HG03378 (cell line): Measurements from ENCODE around the gene C6orf132.
"Not testable (repeated sequence)": the region's sequence is repeated elsewhere in the genome, so short reads cannot be mapped to it uniquely, and the experiment has no call there.

Experiments used
- ATAC-seq: cut with Tn5 transposase; IDR thresholded peaks from one replicate; pipeline ENCODE4 v1.9.1; 2021; ENCODE audit warnings: mild to moderate bottlenecking, moderate library complexity; ENCODE audit not compliant: unreplicated experiment

Gene C6orf132, protein sequence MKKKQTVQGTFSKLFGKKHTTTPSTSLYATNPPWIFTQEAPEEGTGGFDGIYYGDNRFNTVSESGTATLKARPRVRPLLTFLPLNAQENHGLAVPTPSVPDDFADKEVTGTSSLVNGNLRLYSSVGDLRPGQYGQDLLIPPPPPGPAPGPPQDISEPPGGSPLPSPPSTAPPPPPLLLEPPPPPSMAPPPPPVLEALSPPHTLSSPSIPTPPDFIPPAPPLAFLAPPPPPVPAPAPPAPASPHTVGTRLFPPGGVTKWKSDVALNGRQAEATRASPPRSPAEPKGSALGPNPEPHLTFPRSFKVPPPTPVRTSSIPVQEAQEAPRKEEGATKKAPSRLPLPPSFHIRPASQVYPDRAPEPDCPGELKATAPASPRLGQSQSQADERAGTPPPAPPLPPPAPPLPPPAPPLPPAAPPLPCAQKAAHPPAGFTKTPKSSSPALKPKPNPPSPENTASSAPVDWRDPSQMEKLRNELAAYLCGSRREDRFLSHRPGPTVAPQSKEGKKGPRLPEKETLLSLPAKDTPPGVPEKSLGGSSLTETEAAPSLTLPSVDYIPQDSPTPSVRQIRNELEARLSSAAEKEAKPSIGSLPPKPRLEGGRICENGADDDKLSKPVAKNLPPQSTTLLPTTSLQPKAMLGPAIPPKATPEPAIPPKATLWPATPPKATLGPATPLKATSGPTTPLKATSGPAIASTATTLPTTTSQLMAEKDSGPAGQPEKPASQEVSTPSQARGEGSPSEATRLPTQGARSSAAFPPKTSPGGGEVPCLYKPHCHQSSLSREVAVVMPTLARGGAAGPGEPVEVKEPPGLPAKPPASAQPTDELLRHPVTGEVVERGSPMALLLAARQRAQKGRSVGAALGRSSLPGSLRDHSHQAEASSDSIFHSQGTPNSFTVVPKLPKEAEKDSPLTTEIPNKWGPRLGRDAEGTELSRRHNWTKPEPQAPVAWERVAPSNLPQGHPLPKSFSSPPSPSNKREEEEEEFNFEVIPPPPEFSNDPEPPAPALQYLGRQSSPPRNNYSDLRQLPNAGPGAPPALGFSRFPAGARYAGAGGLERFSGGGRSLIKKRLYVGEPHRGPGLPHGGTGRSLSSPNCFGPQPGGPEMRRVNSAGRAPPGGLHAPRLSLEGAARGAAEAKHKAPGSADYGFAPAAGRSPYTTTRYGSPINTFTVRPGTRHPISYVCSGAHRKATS

DNA sequence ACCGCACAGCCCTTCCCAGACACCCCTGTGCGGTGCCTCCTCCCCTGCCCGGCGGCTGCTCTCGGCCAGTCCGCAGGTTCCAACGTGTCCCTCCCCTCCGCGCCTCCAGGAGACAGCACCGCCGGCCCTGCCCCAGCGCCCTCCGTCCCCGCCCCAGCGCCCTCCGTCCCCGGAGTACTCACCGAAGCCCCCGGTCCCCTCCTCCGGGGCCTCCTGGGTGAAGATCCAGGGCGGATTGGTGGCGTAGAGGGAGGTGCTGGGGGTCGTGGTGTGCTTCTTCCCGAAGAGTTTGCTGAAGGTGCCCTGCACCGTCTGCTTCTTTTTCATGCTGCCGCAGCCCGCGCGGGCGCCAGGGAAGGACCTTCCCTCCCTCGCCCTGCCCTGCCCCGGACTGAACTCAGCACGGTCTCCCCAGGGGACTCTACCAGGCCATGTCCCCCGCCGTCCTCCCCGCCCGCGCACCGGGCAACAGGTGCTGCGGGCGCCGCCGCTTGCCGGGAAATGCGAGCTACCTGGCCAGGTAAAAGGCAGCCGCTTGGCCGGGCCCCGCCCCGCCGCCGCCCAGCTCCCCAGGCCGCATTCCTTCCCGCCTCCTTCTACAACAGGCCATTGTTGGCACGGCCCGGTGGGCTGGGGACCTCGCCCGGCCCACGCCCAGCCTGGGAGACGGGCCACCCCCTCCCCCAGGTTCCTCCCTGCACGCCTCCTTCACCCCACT is at the start of gene C6orf132:
C6orf132 (minus strand) TSS at position 503 of the 718 bp plus-strand sequence; CDS start at position 327, 176 bp downstream.
- ATAC-seq = no peak

DNA sequence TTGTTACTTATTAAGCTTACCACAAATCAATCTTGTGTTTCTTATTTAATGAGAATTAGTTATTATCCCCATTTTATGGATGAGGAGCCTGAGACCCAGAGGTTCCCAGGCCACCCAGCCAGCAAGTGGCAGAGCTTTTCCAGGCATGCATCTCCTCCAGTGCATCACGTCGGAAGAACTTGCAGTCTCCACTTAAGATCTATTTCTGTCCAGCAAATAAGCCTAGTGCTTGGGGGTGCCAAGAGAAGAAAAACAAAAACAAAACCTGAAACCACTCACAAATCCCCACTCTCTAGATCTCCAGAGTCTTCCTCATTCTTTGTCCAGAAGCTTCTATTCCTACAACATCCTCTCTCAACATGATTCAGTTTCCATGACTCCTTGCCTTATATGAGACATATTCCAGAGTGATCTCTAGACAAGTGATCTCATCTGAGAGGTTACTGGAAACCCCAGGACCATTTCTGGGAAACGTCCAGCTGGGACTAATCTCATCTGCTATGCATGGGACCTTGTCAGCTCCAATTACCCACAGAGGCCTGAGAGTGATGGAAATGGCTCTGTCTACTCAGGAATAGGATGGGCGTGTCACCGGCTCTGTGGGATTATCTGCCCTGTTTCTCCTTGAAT is 48.2 kb upstream of the C6orf132 start:
- no peak for ATAC-seq

DNA sequence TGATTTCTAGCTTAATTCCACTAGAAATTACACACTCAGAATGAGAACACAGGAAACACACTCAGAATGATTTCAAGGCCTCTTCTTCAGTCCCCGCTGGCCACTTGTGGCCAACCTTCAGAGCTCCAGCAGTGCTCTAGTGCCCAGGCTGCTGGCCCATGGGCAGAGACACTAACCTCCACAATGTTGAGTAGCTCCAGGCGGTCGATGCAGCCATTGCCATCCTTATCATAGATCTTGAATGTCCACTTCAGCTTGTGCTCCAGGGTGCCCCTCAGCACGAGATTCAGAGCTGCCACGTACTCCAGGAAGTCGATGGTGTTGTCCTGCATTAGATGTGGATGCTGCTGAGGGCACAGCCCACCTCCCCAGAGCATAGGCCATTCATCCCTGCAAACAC is 46.0 kb upstream of the C6orf132 start:
- ATAC-seq = no peak

DNA sequence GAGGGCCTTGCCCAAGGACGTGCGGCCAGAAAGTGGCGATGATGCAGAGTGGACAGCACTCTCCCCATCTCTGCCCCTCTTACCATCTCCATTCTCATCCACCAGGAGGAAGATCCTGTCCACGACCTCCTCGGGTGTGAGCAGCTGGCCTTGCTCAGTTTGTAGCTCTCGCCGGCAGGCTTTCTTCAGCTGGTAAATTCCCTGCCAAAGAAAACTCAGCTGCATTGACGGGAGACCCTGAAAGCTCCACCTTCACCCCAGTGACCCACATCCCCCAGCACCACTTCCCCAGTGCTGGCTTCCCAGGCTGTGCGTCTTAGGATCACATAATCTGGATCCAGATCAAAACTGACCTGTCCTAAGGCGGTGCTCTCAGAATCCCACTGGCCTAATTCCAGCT is 43.2 kb upstream of the C6orf132 start:
- no peak for ATAC-seq

DNA sequence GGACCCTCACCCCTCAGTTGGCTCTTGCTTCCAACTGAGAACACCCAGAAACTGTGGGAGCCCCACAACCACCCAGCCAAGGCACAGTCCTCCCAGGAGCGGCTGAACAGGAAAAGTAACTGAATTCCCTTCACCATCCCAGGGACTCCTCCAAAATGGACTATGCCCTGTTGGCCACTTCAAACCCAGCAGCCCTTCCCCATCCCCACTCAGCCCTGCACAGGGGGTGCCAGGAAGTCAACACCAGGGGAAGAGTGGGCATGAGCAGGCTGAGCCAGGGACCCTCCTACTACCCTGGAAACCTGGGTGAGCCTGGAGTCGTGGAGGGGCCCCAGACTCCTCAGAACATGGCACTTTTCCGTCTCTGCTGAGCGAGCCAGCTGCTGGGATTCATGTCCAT is 42.1 kb upstream of the C6orf132 start:
- ATAC-seq = no peak

DNA sequence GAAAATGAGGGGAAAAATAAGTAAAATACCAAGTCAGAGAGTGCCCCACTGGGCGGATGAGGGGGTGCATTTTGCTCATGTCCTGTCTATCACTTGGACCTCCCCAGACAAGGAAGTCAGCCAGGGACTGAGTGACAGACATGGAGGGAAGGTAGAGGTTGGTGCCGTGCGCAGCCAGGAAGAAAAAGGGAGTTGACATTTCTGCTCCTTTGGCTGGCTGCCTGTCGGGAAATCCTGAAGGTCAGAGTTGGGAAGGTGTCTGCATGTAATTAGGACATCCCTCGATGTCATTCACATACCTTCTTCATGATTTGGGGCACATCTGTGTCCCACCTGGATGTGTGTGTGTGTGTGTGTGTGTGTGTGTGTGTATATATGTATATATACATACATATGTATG is 39.7 kb upstream of the C6orf132 start:
- no peak for ATAC-seq

DNA sequence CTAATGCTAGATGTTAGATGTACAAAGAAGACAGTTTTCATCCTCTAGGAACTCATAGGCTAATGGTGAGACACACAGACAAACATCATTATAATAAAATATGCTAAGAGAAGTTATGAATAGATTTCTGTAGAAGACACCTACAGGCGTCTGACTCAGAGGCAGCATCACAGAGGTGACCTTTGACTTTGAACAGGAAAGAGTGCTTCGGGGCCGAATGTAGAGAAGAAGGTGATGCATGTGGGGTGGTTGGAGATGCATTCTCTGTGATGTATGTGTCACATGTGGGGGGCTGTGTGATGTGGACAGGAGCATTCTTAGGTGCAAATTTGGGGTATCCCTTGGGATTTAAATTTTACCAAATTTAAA is 37.5 kb upstream of the C6orf132 start:
- ATAC-seq = no peak

DNA sequence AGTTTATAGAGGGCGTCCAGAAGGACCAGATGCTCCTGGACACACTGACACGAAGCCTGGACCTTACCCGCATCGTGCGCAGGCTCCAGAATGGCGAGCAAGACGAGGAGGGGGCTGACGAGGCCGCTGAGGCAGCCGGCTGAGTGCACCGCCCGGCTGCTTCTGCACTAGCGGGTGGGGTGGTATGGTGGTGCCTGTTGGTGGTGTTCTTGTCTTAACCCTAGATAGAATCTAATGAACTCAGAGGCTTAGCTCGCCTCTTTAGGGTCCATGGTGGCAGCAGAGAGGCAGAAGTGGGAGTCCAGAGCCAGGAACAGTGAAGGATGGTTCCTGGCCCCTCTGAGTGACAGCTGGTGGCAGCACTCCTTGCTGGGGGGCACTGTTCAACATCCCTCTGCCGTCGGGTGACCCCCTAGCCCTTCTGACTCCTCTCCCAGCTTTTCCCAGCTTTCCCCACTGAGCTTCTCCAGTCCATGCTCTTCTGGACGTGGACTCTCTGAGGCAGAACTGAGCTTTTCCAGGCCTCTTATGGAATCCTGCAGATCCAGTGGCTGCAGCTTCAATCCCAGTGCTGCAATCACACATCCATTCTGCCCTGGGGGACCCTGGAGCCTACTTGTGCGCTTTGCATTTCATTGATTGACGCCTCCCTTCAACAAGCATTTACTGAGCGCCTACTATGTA is 37.0 kb upstream of the C6orf132 start:
- no peak for ATAC-seq

DNA sequence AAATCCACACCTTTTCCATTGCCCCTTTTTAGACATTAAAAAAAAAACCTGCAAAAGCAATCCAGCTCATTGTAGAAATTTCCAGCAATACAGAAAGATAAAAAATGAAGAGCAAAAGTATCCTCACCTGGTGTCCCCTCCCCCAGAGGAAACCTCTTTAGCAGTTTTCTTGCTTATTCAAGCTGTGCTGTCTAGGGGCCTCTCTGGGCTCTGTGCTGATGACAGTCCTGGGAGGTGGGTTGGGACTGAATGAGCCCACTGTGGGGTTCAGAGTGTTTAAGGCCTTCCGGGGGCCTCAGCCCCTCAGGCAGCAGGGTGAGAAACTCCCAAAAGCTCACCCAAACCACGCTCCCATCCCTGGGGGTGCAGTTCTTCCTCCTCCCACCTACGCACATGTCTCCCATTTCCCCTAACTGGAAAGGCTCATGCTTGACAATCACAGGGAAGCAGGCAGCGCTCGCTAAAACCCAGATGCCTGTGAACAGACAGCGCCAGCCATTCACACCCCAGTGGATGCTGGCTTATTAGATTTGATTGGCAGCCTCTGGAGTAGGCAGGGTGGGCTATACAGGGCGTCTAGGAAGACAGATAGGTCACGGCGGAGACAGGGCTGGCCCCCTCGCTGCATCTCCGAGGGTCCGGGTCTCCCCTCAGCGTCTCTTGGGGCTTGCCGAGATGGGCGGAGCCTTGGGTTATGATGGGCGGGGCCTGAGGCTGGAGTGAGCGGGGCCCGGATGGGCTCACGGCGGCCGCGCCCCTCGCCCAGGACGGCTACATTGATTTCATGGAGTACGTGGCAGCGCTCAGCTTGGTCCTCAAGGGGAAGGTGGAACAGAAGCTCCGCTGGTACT is 35.3 kb upstream of the C6orf132 start:
- no peak for ATAC-seq

DNA sequence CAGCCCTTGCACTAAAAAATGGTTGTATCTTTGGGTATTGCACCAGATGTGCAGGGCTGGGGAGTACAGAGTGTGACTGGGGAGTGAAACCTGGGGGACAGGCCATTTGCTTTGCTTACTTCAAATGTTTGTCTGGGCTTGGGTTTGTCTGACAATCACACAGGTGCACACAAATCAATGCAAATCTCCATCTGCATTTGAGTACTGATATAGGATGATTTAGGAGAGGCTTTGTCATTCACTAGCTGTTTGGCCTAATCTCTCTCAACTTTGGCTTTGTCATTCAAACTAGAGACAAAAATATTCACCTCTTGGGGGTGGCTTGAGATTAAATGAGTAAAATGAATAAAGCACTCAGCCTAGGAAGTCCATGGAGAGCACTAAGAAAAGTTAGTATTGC is 34.6 kb upstream of the C6orf132 start:
- no peak for ATAC-seq

DNA sequence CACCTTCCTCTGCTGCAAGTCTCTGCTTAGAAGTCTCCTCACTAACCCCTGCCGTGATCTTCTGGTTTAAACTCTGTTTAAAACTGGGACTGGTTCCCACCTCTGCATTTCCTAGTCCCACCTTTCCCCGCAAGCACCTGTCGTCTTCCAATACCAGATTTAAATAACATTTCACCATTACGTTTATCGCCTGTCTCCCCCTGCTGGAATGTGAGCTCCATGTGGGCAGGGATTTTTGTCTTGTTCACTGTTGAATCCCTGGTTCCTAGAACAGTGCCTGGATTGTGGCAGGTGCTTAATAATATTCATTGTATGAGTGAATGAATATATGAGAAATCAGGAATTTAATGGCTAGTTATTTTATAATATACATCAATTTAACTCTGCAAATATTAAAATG is 33.4 kb upstream of the C6orf132 start:
- no peak for ATAC-seq

DNA sequence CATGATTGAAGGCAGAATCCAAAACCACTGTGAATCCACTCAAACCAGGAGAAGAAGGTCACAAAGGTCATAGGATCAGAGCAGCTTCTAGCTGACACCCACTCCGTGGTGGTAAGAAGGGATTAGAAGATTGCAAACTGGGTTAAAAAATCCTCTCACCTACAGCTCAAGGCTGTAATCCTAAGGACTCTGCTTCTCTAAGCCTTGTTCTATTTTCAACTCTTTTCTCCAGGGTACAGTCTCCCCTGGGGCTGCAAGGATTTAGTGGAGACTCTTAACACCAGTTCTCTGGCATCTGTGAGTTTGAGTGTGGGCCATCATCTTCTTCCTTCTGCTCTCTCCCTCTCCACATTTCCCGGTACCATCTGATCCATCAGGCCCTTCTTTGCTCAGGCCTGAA is 30.7 kb upstream of the C6orf132 start, which contains the start of gene GUCA1A:
GUCA1A (plus strand) TSS at position 264 of the 400 bp plus-strand sequence. CDS start 250 bp downstream, outside the sequence.
- ATAC-seq = no peak

DNA sequence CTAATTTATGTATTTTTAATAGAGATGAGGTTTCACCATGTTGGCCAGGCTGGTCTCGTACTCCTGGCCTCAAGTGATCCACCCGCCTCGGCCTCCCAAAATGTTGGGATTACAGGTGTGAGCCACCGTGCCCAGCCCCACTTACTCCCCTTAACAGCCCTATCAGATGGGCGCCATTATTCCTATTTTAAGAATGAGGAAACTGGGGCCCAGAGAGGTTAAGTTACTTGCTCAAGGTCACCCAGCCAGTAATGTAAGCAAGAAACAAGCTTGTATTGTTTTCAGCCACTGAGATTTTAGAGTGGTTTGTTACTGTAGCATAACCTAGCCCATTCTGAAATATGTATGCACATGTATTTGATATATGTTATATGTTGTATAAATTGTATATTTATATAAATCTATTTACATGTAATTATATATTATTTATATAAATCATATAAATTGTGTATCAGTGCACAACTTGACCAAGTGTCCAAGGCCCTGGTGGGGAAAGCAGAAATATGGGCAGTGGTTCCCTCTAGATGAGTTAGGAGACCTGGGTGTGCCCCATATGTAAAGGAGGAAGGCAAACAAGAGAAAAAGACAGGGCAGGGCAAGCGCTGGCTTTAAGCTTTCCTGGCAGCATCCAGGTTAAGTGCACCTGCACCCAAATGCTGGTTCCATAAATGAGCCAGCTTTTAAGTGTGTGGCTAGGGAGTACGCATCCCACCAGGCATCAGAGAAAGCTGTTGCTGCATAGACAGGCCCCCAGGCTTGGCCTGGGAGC is 29.6 kb upstream of the C6orf132 start:
- no peak for ATAC-seq

DNA sequence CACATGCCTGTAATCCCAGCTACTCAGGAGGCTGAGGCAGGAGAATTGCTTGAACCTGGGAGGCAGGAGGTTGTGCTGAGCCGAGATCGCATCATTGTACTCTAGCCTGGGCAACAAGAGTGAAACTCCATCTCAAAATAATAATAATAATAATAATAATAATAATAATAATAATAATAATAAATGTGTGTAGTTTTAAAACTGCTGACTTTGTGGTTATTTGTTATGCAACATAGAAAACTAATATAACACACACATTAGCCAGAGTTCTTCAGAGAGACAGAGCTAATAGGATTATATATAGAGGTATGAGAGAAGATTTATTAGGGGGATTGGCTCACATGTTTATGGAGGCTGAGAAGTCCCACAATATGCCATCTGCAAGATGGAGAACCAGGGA is 27.4 kb upstream of the C6orf132 start:
- not testable (repeated sequence) for ATAC-seq

DNA sequence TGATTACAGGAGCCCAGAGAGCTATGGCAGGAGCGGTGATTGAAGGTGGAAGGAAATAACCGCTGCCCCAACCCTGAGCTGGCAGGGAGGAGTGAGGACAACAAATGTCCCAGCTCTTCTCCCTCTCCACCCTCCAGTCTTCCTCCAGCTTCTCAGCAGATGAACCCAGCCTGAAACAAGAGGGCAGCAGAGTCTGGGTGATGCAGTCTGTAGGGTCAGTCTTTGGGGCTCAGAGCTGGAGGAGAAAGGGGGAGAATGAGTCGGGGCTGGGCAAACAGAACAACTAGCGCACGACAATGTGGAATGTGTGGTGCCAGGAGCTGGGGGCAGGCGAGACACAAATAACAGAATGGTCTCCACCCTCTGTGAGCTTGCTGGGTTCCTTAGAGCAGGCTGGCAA is 26.2 kb upstream of the C6orf132 start:
- no peak for ATAC-seq

DNA sequence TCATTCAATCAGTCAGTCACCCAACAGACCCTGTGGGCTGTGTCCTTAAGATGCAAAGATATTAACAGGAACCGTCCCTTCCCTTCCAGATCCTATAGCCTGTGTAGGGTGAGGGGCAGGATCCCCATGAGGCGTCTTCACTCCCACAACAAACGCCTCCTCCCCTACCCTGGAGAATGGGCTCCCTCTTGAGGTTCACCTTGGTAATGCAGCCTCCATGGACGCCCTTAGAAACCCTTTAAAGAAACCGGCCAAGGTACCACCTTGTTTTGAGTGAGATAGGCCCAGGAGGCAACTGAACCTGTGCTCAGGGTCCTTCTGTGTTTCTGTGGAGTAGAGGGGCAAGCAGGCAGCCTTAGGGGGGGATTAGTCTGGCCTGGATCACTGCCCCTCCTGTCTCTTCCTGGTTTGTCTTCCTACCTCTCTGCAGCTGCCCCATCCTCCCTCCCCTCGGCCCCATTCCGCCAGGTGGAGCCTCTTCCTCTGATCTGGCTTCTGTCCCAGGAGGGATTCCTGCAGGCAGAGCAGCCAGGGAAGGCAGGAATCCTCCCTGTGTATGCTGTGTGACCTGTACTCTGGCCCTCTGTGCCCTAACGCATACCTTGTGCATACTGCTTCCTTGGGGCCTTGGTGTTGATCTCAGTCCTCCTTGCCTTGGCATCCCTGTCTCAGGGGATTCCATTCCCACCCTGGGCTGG is 24.2 kb upstream of the C6orf132 start:
- ATAC-seq = no peak

DNA sequence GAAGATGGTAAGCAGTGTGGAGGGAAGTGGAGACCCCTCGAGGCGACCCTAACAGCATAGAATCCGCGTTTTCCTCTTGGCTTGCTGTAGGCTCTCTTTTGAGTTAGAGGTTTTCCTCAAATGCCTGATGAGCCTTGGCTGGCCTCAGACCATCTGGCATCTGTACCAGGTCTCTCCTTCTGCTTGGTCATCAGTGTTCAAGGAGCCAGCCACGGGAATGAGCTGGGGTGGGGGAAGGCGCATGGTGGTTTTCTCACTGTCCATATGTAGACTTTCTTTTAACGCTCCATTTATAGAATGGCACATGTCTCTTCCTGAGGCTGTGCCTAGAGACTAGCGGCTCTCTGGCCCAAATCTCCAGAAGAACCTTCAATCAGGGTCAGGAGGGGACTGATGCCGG is 22.6 kb upstream of the C6orf132 start:
- ATAC-seq = no peak
